Renal cortical epithelial cell (primary cell): ENCODE measurements around the gene VASH1. TPM values are rescaled to one million over a fixed set of nuclear protein-coding genes. Genes with fewer than 3 reads are reported as not detected.

Experiments used
- DNase-seq: peaks from one replicate; pipeline ENCODE4 v3.0.0-alpha.2; 2011; ENCODE audit warnings: low read depth
- total RNA-seq: library from RNA; depleted of rRNA; stranded (reverse); fragments of >200 nt; gene quantifications from 2 replicates; pipeline ENCODE4 v1.2.3, GENCODE V29; 2014

The VASH1 gene
- total RNA-seq, 1 donor from 2014 or later: 8.5 TPM

DNA sequence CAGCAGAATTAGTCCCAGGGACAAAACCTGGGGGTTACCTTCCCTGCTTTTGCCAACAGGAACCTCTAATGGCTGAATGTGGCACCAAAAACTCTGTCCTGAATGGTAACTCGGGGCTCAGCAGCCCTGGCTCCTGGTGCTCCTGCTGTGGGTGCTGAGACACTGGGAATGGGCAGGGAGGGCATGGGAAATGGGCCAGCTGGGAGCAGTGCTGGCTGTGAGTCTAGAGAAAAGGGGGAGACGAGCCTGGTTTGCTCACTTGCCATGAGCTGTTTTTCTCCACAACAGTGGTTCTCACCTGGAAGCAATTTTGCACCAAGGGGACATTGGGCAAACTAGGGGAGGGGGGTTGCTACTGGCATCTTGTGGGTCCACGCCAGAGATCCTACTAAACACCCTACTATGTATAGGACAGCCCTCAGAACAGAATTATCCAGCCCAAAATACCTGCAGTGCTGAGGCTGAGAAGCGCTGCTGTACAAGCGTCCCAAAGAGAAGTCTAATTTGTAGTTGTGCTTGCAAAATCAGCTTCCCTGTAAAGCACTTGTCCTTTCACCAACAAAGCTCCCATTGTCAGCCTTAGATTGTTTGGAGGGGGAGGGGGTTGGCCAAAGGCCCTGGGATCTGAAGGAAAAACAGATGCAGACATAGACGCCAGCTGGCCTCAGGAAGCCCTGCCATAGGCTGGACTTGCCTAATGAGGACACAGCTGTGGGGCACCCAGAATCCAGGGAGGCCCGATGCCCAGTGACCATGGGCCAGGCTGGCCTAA, 68.6 kb downstream of the VASH1 start:
- DNase-seq: no peak

DNA sequence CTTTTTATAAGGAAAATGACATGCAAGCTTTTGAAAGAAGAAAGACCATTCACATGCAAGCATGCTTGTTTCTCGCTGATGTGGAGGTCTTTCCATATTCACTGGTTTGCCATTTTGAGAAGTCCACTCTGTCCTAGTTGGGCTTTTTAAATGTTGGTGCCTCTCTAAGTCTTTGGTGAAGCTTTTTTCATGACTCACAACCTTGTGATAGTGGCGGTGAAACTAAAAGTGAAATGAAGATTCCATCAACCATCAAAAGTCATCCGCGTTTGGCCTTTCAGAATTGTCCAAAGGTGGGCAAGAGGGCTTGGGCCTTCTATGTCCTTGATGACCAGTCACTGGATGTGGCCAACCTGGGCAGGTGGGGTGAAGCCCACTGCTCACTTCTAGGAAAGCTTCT, 69.3 kb downstream of the VASH1 start:
- DNase-seq: no peak

DNA sequence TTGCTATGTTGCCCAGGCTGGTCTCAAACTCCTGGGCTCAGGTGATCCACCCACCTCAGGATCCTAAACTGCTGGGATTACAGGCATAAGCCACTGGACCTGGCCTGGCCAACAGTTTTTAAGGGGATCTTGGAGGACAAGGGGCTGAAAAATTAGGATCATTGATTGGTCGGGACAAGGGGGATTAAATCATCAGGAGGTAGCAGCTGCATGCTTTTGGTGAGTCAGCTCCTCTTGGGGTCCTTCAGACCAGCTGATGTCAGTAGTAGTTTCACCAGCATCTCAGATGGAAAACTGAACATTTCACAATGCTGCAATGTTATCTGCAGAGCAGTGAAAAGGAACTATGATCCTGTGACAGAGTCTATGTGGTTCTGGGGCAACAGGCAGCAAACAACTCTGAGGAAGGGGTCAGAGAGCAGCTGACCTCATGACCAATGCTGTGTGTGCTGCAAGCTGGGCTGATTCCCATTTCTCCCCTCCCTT, 71.3 kb downstream of the VASH1 start:
- DNase-seq: peak; percentile 38

Other genes starting within 250 kb of the VASH1 start
- 5.7 and 11.1 TPM in 2 replicates for gene ANGEL1, start 51.4 kb downstream of the VASH1 start, total RNA-seq
- gene LRRC74A, start 64.9 kb downstream of the VASH1 start, total RNA-seq: not detected in 2 replicates